HG02610 (cell line): ENCODE data around the gene TSHZ2.
"Not testable (repeated sequence)": the region's sequence is repeated elsewhere in the genome, so short reads cannot be mapped to it uniquely, and the experiment has no call there.

Experiments used
- ATAC-seq: cut with Tn5 transposase; IDR thresholded peaks from one replicate; pipeline ENCODE4 v1.9.1; 2021; ENCODE audit warnings: mild to moderate bottlenecking, moderate library complexity; ENCODE audit not compliant: unreplicated experiment

The TSHZ2 gene

DNA sequence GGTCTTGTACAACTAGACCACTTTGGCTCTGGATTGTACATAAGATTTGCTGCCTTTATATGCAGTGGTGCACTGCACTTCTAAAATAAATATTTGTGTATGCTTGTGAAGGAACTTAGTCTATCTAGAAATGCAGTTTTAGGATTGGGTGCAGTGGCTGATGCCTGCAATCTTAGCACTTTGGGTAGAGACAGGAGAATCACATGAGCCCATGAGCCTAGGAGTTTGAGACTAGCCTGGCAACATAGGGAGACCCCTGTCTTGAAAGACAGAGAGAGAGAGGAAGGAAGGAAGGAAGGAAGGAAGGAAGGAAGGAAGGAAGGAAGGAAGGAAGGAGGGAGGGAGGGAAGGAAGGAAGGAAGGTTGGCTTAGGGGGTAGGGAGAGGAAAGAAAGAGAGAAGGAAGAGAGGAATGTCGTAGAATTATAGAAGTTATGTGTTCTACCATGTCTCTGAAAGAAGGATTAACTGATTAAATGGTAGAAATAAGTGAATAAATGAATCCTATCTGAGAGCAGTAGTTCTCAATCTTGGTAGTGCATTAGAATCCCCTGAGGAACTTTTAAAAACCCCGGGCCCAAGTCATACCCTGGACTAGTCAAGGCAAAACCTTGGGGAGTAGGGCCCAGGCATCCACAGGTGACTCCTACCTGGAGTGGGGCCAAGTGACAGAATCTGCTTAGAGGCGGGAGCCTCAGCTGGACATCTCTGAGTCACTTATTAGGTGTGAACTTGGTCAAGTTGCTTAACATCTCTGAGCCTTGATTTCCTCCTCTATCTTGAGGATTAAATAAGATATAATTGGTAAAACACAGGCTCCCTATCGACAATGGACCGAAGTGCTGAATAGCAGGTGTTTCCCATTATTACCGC, 491.2 kb downstream of the TSHZ2 start:
- ATAC-seq: no peak

DNA sequence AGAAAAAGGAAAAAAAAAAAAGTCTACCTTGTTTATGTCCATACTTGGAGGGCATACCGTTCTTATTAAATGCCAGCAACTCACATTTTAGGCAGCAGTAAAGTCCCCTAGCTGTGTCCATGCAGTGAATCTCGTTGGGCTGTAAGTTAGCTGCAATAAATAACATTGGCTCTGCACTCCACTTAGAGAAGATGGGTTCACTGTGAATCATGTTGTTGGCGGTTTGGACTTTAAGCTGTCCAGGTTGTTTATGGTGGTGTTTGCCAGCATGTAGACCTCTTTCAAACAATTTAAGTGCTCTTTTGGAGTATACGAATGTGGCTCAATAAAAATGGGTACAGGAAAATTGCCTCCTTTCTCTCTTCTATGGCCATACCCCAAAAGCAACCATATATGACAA, 494.1 kb downstream of the TSHZ2 start:
- ATAC-seq: no peak

DNA sequence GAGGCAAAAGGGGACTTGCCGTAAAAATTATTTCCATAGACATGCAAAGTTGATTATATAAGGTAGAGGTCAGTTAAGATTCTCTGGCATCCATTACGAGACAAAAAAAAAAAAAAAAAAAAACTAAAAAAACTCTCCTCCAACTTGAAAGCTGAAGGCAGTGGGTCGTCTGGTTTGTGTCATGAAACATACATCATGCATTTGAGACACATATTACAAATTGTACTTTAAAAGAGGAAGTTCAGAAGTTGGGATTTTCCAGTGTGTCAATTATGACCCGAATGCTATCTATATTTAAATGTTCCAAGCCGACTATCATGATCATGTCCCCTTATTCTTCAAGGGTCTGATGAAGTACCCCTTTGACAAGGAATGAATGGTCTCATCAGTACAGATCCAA, 496.4 kb downstream of the TSHZ2 start:
- ATAC-seq: no peak

DNA sequence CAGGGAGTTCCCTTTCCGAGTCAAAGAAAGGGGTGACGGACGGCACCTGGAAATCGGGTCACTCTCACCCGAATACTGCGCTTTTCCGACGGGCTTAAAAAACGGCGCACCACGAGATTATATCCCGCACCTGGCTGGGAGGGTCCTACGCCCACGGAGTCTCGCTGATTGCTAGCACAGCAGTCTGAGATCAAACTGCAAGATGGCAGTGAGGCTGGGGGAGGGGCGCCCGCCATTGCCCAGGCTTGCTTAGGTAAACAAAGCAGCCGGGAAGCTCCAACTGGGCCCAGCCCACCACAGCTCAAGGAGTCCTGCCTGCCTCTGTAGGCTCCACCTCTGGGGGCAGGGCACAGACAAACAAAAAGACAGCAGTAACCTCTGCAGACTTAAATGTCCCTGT, 500.7 kb downstream of the TSHZ2 start:
- not testable (repeated sequence) for ATAC-seq

DNA sequence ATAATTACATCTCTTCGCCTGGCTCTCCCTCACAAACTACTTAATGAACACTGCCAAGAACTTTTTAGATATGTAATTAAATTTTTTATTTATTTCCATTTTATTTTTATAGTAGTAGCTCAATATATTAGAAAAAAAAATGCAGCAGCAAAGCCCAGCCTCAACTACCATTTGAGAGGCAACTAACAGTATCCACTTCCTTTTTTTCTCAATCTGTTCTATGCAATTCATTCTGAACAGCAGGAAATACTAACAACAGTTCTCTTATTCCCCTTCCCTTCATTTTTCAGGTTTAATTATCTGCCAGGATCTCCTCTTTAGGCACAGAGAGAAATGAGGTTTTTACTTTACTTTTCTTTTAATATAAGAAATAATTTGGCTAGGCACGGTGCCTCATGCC, 508.8 kb downstream of the TSHZ2 start:
- no peak for ATAC-seq

DNA sequence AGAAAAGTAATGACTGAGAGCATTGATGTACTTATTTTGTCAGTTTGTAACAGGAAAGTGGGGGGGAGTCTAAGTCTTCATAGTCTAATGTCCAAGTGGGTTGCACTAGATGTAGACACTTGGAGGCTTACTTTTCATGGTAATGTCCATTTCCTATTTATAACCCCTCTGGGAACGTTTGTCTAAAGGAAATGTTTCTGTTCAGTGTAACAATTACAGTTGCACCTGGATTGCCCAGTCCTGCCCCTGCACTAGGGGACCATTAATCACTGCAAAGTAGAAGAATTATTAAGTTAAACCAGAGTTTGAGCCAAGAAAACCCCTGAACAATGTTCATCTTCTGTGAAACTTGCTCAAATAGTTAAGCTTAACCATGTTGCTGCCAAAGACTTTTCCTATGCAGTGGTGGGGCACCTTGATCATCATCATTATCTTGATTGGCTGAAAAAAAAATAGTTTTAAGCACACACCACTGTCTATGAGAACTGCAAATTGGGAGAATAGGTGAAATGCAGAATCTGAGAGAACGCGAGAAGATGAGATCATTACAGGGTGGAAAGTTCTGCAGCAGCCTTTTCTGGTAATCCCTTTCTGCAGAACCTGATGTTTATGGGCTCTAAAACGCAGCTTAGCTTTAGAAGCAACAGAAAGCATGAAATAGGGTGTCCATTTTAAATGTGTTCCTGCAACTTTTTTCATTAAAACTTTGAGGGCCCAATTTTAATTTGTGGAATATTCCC, 515.5 kb downstream of the TSHZ2 start:
- no peak for ATAC-seq

DNA sequence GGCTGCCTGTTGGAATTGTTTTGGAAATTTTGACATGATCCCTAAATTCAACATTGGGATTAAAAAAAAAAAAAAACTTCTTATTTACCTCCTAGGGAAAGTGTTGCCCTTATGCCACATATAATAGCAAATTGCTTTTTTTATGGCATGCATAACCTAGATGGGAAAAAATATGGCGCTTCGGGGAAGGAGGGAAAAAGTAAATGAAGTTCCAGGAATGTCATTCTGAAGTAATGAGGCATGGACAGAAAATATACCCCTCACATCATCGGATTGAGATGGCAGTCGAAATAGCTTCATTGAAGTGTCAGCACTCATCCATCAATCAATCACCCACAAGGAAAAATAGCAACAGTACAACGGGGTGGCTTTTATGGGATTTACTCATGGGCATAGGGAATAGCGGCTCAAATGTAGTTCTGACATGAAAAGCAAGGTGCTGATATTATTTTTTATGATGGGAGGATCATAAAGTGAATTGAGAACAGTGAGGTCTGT, 516.7 kb downstream of the TSHZ2 start:
- no peak for ATAC-seq

DNA sequence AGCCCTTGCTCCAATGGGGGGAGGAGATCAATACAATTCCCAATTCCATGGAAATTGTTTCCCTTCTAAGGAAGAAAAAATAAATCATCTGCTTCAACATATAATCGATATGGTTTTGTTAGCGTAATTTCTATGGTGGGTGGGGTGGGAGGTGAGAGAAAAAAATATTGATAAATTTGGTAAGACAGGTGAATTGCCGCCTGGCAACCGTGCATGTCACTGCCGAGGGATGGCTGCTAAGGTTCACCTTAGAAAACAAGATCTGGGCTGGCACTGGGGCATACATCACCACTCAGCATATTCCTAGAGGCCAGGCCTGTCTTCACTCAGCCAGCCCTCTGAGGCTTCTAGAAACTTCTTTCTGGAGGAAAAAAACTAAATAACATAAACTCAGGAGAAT, 517.4 kb downstream of the TSHZ2 start:
- ATAC-seq: no peak

DNA sequence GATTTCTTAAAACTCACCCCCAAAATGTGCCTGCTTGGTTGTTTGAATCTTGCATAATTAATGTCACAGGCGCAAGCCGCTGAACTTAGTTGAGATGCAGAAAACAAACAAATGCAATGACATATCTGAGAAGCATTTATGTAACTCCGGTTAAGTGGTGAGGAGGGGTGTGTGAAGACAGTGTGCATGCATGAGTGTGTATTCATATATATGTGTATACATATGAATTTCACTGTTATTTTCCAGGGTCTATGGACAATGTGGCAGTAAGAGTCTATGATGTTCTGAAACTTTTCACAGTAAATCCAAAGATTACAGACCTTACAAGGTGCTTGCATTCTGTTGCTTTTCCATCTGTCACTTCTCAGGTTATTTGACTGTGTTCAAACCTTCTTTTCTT, 518.5 kb downstream of the TSHZ2 start:
- no peak for ATAC-seq

DNA sequence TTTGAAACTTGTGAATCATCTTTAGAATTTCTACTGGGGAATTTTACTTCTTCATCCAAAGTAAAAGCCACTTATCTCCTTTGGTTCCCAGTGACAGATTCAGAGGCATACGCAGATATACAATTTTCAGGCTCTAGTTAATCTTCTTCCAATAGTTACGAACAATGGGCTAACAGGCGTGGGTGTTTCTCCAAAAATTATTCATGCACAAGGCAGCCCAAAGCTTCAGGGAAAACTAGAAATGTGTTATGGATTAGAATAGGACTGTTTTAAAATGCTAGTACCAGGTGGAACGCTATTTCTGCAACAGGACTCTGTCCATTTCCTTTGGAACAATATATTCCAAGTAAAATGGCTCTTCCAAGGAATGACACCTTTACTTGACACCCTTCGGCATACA, 519.3 kb downstream of the TSHZ2 start:
- ATAC-seq: no peak

DNA sequence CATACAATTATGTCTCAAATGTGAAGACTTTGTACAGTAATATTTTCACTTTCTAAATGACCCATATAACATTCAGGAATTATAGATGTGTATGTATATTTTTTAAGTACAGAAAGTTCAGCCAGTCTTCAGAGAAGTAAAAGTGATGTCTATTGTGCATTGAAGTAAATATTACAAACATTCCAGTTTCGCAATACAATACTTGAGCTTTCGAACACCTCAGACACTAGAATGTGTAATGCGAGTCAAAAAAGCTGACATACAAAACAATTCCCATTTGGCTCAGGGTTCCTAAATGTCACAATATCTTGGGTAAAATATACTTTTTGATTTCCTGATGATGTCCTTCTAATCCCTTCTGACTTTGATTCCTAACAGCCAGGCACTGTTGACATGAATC, 520.1 kb downstream of the TSHZ2 start:
- no peak for ATAC-seq

DNA sequence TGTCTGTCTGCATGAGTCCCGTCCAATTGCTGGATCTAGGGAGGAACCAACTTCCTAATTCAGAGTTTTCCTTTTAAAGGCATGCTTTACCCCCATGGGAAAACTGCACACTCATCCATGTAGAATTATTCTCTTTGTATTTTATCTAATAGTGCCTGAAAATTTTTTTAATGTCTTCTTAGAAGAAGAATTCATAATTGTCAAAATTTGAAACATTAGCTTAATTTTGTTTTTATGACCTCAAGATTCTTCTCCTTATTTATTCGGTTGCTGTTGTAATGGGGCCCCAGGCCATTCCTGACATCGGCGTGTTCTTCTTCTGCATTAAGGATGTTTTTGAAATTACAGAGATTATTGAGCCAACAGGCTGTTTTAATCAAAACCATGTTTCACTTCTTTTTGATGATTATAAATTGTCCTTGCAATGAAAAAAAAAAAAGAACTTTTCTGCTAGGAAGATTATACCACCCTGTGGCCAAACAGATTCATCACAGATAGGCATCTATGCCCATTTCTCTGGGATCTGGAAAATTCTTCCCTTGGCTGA, 521.2 kb downstream of the TSHZ2 start:
- ATAC-seq: no peak

DNA sequence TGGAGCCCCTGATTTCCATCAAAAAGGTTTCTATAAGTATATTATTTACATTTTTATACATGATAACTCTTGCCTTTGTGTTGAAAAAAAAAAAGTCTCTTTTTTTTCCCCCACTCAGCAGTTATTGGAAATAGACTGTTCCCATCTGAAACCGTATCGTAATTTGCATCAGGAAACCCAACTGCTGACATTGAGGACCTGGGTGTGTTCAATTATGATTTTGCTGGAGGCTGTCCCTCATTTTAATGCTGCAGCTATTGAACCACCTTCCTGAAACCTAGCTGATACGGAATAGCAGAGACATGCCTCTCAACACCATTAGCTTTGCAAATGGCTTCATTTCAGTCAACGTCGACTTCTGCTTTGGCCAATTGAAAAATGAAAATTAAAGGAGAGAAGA, 522.6 kb downstream of the TSHZ2 start:
- ATAC-seq: no peak

DNA sequence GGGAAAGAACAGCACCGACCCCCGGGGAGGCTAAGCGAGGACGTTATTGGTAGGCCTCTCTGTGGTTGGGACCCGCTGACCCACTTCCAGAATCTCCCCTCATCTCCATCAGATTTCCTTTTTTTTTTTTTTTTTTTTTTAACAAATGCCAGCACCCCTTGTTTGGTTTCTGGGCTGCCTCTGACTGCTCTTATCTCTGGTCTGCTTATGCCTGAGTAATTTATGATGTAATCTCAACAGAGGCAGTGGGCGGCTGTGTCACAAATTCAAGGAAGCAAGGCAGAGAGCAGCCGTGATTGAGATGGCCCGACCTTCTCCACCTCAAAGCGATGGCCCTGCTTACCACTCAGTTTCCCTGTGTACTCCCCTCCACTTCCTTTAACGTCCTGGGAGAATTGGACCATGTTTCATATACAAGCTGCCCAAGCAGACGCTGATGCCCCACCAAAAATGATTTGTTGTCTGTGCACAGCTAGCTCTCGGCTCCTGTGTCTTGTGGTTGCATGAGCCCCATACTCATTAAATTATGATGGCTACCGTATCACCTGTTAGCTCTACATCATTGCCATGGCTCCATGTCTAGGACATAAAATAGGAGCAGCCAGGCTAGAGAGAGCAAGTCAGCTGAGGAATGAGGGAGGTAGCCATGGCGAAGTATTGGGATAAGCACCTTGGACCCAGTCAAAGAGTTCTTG, 523.4 kb downstream of the TSHZ2 start:
- no peak for ATAC-seq

DNA sequence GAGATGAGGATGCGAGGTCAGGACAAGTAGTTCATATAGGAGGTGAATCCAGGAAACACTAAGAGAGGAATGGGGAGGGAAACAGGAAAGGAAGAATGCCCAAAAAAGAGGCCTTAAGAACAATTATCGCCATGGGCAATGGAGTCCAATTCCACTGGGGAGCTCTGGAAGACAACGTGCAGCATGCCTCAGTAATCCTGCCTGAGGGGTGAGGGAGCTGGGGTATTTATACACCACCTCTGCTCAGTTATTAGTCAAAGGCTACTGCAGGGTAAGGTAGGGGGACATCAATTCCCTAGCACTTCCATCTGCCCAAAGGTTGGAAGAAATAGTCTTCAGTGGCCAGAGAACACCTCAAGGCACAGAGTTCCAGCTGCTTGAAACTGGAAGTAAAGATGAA, 525.1 kb downstream of the TSHZ2 start:
- no peak for ATAC-seq

DNA sequence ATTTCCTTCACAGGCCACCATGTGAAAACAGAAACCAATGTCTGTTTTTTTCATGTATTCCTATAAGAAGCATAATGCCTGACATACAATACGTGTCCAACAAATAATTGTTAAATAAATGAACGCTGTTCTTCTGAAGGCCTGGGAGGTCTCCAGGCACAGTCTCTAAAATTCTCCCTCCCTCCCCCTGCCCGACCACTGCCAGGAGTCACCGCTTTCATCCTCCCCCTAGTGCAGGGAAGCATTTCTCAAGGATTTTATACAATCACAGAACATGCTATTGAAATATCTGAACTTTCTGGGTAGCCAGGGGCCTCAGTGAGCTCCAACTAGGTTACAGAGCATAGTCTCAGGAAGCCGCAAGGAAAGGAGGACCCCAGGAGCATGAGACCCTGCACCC, 526.2 kb downstream of the TSHZ2 start:
- ATAC-seq: no peak

DNA sequence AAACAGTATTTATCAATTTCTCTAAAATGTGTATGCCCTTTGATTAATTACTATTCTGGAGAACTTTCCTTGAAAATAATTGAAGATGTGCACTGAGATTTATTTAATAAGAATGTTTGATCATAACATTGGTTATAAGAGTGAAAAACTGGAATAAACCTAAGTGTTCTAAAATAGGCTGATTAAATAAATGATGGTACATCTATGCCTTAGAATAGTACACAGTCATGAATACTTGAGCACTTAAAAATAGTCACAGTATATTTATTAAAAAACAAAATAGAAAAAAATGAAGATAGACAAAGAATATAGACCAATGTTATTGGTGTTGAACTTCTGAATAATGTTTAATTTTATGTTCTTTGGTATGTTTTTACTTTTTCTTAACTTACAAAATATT, 528.5 kb downstream of the TSHZ2 start:
- no peak for ATAC-seq

DNA sequence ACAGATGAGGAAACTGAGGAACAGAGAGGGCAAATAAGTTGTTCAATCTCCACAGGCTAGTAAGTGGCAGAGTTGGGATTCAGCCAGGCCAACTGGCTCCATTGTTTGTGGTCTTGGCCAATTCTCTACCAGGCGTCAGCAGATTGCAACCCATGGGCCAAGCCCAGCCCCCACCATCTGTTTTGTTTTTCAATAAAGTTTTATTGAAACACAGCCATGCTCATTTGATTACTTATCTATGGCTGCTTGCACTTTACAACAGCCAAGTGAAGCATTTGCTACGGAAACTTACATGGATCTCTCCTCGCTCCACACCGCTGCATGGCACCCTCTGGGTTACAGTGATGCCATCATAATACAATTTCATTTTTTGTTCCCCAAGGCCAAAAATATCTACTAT, 530.7 kb downstream of the TSHZ2 start:
- no peak for ATAC-seq

DNA sequence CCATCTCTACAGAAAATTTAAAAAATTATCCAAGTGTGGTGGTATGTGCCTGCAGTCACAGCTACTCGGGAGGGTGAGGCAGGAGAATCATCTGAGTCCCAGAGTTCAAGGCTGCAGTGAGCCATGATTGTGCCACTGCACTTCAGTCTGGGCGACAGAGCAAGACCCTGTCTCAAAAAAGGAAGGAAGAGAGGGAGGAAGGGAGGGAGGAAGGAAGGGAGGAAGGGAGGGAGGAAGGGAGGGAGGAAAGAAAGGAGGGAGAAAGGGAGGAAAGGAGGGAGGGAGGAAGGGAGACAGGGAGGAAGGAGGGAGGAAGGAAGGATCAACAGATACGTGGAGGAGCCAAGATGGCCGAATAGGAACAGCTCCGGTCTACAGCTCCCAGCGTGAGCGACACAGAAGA, 531.4 kb downstream of the TSHZ2 start:
- no peak for ATAC-seq

DNA sequence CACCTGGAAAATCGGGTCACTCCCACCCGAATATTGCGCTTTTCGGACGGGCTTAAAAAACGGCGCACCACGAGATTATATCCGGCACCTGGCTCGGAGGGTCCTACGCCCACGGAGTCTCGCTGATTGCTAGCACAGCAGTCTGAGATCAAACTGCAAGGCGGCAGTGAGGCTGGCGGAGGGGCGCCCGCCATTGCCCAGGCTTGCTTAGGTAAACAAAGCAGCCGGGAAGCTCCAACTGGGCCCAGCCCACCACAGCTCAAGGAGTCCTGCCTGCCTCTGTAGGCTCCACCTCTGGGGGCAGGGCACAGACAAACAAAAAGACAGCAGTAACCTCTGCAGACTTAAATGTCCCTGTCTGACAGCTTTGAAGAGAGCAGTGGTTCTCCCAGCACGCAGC, 531.9 kb downstream of the TSHZ2 start:
- ATAC-seq: not testable (repeated sequence)

DNA sequence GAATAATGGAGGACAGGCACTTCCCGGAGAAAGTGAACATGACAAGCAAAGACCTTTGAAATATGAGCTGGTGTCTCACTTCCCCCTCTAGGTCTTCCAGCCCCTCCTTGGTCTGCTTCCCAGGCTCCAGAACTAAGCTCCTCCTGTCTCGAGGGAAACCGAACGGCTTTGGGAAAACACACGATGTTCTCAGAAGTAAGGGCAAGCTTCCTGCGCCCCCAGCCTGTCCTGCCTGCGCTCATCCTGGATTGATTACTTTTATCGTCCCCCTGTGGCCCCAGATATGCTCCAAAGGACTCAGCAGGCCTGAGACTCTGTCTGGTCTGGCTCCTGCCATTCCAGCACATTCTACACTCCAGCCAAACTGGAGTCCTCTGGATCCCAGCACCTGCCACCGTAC, 538.1 kb downstream of the TSHZ2 start:
- no peak for ATAC-seq
